Esophagus muscularis mucosa (tissue), 4 donors: Measurements from ENCODE around the gene TSEN15. TPM values are rescaled to one million over a fixed set of nuclear protein-coding genes. Genes with fewer than 3 reads are reported as not detected.

Source experiments
- DNase-seq: peaks from one replicate; pipeline ENCODE4 v3.0.0-alpha.2; 2017; ENCODE audit errors: extremely low spot score
- H3K27ac ChIP-seq, 4 donors: fragments of 200-600 bp; sonication (generic); replicated peaks in 1 of 4; 1 replicate in 3 of 4; 2 replicates in 1 of 4; pipeline ENCODE4 v1.5.1; 2016 to 2019; ENCODE audit warnings: mild to moderate bottlenecking in 1 of 4
- H3K27me3 ChIP-seq, 4 donors: fragments of 200-600 bp; sonication (generic); one replicate each; pipeline versions ENCODE4 v1.5.1 to v1.6.0; 2016 to 2019
- H3K36me3 ChIP-seq, 4 donors: fragments of 200-600 bp; sonication (generic); one replicate each; pipeline ENCODE4 v1.5.1; 2016 to 2019
- H3K4me1 ChIP-seq, 4 donors: fragments of 200-600 bp; sonication (generic); one replicate each; pipeline ENCODE4 v1.5.1; 2016 to 2019
- H3K4me3 ChIP-seq, 4 donors: fragments of 200-600 bp; sonication (generic); 1 replicate in 2 of 4; 2 replicates in 2 of 4; pipeline ENCODE4 v1.5.1; 2016 to 2019; ENCODE audit warnings: mild to moderate bottlenecking in 4 of 4, moderate library complexity in 1 of 4
- H3K9me3 ChIP-seq, 4 donors: fragments of 200-600 bp; sonication (generic); 1 replicate in 3 of 4; 2 replicates in 1 of 4; pipeline ENCODE4 v1.5.1; 2016 to 2019
- EP300 ChIP-seq: sonication (generic); formaldehyde crosslinking; IDR thresholded peaks from one replicate; pipeline ENCODE4 v1.6.1; 2017; ENCODE audit warnings: antibody characterized with exemption
- POLR2A ChIP-seq: fragments of 450-650 bp; IDR thresholded peaks from one replicate; pipeline ENCODE4 v1.6.1; 2017; ENCODE audit warnings: antibody characterized with exemption, moderate library complexity, mild to moderate bottlenecking, low read depth
- POLR2AphosphoS5 ChIP-seq, 2 donors: sonication (generic); formaldehyde crosslinking; IDR thresholded peaks; one replicate each; pipeline ENCODE4 v1.6.1; 2017; ENCODE audit warnings: antibody characterized with exemption in 2 of 2
- WGBS: methylation state at CpG from one replicate; pipeline ENCODE4 v1.1.5; 2018; 5-methylcytosine and 5-hydroxymethylcytosine counted together
- intact Hi-C: fragments of 100-400 bp; cut with DNase I; formaldehyde crosslinking; loops from one replicate; pipeline ENCODE4 v1.15.1; 2023
- total RNA-seq, 4 donors: library from RNA; depleted of rRNA; stranded (reverse); fragments of >200 nt; gene quantifications; one replicate each; pipeline versions ENCODE4 v1.1.0 to v1.2.1, GENCODE V29; 2016
- TF ChIP-seq, protein P1 (sequence below), 3 experiments: fragments of 200-600 bp in 2 of 3; fragments of 450-650 bp in 1 of 3; sonication (generic) in 2 of 3; IDR thresholded peaks; one replicate each; pipeline ENCODE4 v1.5.1; 2017 to 2019; ENCODE audit warnings: antibody characterized with exemption in 3 of 3, mild to moderate bottlenecking in 2 of 3, moderate library complexity in 1 of 3

TSEN15 gene
- total RNA-seq, 4 donors from 2014 or later = 27.3 to 52.3 (median 33.4) TPM

DNA sequence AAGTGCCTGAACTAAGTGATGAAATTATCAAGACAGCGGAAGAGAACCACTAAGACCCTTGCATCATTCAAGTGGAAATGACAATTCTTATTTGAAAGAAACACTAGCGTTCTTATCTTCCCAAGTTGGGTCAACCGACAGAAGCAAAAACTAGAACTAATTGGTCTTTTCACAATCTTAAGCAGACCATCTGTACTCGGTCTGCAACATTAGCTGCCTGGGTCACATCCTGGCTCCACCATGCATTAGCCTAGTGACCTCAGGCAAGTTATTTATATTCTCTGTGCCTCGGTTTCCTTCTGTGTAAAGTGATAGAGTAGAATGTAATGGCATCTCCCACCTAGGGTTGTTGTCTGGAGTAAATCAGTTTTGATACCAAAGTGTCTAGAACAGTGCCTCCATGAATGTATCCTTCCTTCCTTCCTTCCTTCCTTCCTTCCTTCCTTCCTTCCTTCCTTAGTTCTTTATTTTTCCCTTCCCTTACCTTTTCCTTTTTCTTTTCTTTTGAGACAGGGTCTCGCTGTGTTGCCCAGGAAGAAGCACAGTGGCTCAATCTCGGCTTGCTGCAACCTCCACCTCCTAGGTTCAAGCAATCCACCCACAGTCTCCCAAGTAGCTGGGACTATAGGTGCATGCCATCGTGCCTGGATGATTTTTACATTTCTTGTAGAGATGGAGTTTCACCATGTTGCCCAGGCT is 20.0 kb upstream of the TSEN15 start:
- 91% methylated on average over 8 of the region's 8 CpGs for WGBS
- intact Hi-C loops = loop anchor here (10.0 kb wide), 1 partner anchor 97 kb away; no protein-coding TSS in a partner anchor

DNA sequence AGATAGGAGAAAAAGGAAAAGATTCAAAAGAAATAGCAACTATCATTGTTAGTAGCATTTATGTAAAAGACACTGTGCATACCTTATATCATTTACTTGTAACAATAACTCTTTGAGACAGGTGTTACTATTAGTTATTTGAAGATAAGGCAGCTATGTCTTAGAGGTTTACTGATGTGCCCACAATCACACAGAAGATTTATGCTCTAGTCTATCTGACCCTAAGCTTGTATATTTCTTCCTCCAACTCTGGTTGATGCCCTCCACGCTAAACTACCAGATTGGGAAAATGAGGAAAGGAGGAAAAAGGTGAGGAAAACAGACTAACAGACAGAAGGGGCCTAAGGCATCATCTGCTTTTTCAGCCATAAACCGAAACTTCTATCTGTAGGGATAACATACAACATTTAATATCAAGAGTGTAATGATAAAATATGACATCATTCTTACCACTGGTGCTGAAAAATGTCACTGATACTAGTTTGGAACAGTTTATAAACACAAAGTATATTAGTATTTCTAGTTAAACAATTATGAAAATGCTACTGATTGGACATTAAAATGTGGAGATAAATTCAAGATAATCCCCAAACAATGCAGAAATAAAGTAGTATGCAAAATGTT is 19.1 kb upstream of the TSEN15 start:
- no peak for TF ChIP-seq EP300
- no peak for TF ChIP-seq POLR2AphosphoS5 (IDR thresholded peaks at IDR 0.05)
- no peak for TF ChIP-seq POLR2A
- TF ChIP-seq, protein P1, sequence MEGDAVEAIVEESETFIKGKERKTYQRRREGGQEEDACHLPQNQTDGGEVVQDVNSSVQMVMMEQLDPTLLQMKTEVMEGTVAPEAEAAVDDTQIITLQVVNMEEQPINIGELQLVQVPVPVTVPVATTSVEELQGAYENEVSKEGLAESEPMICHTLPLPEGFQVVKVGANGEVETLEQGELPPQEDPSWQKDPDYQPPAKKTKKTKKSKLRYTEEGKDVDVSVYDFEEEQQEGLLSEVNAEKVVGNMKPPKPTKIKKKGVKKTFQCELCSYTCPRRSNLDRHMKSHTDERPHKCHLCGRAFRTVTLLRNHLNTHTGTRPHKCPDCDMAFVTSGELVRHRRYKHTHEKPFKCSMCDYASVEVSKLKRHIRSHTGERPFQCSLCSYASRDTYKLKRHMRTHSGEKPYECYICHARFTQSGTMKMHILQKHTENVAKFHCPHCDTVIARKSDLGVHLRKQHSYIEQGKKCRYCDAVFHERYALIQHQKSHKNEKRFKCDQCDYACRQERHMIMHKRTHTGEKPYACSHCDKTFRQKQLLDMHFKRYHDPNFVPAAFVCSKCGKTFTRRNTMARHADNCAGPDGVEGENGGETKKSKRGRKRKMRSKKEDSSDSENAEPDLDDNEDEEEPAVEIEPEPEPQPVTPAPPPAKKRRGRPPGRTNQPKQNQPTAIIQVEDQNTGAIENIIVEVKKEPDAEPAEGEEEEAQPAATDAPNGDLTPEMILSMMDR (IDR thresholded peaks at IDR 0.05) = no peak
- Histone ChIP-seq H3K4me1 (peaks cover 11 to 17% (median 14%) of the 10 kb centered on the region in 4 donors), H3K36me3 (no peaks in the 10 kb centered on the region), H3K4me3 (no peak overlapping the region), H3K27me3 (peaks cover 0 to 12% (median 4%) of the 10 kb centered on the region in 4 donors), H3K9me3 (no peaks in the 10 kb centered on the region), H3K27ac (no peak overlapping the region)
- no peak for DNase-seq
- 92% methylated on average over 2 of the region's 2 CpGs for WGBS
- intact Hi-C loops = loop anchor here (10.0 kb wide), 1 partner anchor 98 kb away; no protein-coding TSS in a partner anchor

More for the DNA sequence above, 20.0 kb upstream of the TSEN15 start:
- Histone ChIP-seq H3K4me1 (peaks cover 8 to 11% (median 10%) of the 10 kb centered on the region in 4 donors), H3K9me3 (no peaks in the 10 kb centered on the region), H3K27ac (no peak overlapping the region), H3K27me3 (peaks cover 0 to 9% (median 3%) of the 10 kb centered on the region in 4 donors), H3K4me3 (no peak overlapping the region), H3K36me3 (no peaks in the 10 kb centered on the region)
- DNase-seq = no peak
- no peak for TF ChIP-seq EP300
- TF ChIP-seq POLR2AphosphoS5 (IDR thresholded peaks at IDR 0.05) = no peak
- no peak for TF ChIP-seq POLR2A
- TF ChIP-seq, protein P1 (IDR thresholded peaks at IDR 0.05) = no peak

DNA sequence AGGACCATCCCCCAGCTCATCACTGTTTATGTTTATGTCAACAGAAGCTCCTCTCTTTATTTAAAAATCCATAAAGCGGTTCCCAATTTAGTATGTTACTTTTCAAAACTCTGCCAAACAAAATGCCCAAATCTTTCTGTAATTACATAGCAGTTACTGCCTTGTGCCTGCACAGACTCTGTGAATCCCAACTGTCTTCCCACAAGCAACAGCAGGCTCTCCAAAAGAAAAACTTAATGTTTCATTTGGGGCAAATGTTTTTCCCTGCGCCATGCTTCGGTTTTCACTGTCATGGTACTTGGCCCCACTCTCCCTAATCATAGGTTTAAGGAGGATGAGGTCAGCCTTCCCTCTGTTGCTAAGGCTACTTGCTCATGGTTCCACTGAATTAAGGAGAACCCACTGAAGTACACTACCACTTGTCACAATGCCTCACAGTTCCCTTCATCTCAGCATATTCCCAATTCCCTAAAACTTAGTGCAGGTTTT is 18.6 kb upstream of the TSEN15 start:
- DNase-seq = no peak
- Histone ChIP-seq H3K36me3 (no peaks in the 10 kb centered on the region), H3K27me3 (peaks cover 0 to 12% (median 4%) of the 10 kb centered on the region in 4 donors), H3K27ac (no peak overlapping the region), H3K9me3 (no peaks in the 10 kb centered on the region), H3K4me3 (no peak overlapping the region), H3K4me1 (peaks cover 11 to 22% (median 19%) of the 10 kb centered on the region in 4 donors)
- 72% methylated on average over 3 of the region's 3 CpGs for WGBS
- intact Hi-C loops = loop anchor here (10.0 kb wide), 1 partner anchor 98 kb away; no protein-coding TSS in a partner anchor
- TF ChIP-seq EP300 (no peak), POLR2AphosphoS5 (IDR thresholded peaks at IDR 0.05) (no peak), POLR2A (no peak)
- TF ChIP-seq, protein P1 (IDR thresholded peaks at IDR 0.05) = no peak

DNA sequence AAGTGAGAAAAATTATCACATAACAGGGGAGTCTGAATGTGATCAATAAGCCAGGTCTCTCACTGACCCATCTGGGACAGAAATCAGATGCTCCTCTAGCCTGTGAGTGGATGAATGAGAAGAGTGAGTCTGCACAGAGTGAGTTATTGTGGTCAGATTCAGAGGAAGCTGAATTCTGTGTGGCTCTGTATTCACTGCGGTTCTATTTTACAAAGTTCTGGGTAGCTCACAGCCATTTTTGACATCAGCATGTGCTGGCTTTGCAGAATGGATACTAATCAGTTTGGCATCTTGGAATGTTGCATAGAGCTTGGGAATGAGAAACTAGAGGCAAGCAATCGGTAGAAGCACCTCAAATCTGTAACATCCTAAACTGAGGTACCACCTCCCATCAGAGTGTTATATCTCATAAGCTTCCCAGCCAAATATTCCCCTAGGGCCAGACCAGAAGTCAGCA is 17.8 kb upstream of the TSEN15 start:
- Histone ChIP-seq H3K9me3 (no peaks in the 10 kb centered on the region), H3K4me1 (peaks cover 10 to 23% (median 19%) of the 10 kb centered on the region in 4 donors), H3K27ac (no peak overlapping the region), H3K27me3 (peaks cover 0 to 12% (median 4%) of the 10 kb centered on the region in 4 donors), H3K36me3 (no peaks in the 10 kb centered on the region), H3K4me3 (no peak overlapping the region)
- DNase-seq = no peak
- intact Hi-C loops = loop anchor here (10.0 kb wide), 1 partner anchor 99 kb away; no protein-coding TSS in a partner anchor
- WGBS = 71% methylated on average over 2 of the region's 2 CpGs
- TF ChIP-seq EP300 = no peak
